Effector CD4-positive, alpha-beta T cell (primary cell): ENCODE results near the gene RNU2-1.
"Not testable (repeated sequence)": the region's sequence is repeated elsewhere in the genome, so short reads cannot be mapped to it uniquely, and the experiment has no call there.

Experiments
- DNase-seq: peaks from one replicate; pipeline ENCODE4 v3.0.0-alpha.2; 2020

RNU2-1 gene

GRCh38 chr17:43215341-43215740, 18.4 kb downstream of the RNU2-1 start:
- no peak for DNase-seq

GRCh38 chr17:43213545-43213944, 20.2 kb downstream of the RNU2-1 start:
- no peak for DNase-seq

DNA sequence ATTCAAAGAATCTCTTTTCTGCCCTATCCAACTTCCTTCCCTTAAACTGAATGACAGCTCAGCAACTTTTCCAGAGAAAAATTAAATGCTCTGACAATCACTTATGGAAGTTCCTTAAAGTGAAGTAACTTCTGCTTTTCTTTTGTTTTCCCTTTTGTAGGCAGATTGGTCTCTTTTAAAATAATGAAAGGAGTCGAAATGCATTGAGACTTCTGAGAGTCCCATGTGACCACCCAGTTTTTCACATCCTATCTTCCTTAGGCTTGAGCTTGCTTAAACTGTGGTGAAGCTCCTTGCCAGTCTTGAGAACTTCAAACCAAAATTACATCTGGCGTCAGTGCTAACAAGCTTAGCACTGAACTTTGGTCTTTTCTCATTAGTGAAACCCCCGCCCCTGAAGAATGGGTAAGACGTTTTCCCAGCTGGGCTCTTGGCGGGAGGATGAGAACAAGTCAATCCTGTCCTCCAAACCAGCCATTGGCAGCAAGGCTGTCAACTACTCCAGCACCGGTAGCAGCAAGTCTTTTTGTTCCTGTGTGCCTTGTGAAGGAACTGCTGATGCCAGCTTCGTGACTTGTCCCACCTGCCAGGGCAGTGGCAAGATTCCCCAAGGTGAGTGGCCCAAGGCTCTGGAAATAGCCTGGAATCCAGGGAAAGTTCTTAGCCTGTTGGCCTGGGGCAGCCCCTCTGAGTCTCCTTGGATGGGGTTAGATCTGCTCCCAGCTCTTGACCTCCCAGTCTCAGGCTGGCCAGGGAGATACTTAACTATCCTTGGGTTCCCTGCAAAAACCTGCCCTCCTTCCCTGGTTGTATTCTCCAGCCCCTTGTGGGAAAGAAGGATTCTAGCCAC, 20.9 kb downstream of the RNU2-1 start:
- no peak for DNase-seq

- peak; percentile 67 for DNase-seq
Observed at GRCh38 chr17:43211480-43212402, 22.0 kb downstream of the RNU2-1 start, which contains the start of gene TMEM106A. Gene TMEM106A, plus strand, starts transcription at chr17:43211875. Its CDS starts 1,167 bp downstream, at chr17:43213042.

DNA sequence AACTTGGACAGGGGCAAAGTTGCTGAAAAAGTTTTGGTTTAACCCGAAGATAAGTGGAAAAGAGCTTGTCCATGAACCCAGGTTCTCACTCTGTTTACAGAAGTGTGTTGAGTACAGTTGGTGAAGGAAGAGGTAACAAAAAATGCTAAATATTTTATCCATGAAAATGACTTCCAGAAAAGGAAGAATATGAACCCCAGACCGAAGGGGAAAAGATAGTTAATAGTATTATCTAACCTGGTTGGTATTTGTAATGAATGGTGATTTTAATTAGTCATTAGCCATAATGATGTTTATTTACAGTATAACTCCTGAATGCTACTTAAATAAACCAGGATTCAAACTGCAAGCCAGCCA, 22.7 kb downstream of the RNU2-1 start:
- DNase-seq = no peak

GRCh38 chr17:43210576-43210975, 23.2 kb downstream of the RNU2-1 start:
- DNase-seq = no peak

- not testable (repeated sequence) for DNase-seq
Observed at GRCh38 chr17:43203013-43203412, 30.8 kb downstream of the RNU2-1 start.

- DNase-seq = no peak
Observed at GRCh38 chr17:43200127-43200526, 33.6 kb downstream of the RNU2-1 start.

DNA sequence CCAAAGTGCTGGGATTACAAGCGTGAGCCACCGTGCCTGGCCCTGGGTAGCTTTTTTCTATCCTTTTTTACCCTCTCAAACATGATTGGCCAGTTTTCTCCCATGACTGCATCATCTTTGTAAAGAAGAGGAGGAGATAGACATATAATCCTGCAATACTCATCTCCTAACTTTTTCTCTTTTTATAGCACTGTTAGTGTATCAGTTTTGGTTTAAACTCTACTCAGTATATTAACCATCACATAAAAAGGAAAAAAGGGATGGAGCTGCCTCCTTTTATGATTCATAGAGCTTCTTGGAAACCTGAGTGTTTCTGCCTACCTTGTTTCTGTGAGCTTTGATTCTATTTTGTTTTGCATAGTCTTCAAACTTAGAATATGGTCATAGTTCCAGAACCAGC, 34.1 kb downstream of the RNU2-1 start:
- no peak for DNase-seq

DNA sequence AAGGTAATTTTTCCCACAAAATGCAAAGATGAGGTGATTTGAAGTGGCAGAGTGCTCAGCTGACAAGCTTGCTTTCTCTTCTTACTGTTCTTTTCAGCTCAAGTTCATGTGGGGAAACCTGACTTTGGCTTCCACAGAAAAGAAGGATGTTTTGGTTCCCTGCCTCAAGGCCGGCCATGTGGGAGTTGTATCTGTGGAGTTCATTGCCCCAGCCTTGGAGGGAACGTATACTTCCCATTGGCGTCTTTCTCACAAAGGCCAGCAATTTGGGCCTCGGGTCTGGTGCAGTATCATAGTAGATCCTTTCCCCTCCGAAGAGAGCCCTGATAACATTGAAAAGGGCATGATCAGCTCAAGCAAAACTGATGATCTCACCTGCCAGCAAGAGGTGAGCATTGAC, 40.5 kb downstream of the RNU2-1 start:
- DNase-seq = no peak

GRCh38 chr17:43186656-43187055, 47.1 kb downstream of the RNU2-1 start:
- DNase-seq = not testable (repeated sequence)

DNA sequence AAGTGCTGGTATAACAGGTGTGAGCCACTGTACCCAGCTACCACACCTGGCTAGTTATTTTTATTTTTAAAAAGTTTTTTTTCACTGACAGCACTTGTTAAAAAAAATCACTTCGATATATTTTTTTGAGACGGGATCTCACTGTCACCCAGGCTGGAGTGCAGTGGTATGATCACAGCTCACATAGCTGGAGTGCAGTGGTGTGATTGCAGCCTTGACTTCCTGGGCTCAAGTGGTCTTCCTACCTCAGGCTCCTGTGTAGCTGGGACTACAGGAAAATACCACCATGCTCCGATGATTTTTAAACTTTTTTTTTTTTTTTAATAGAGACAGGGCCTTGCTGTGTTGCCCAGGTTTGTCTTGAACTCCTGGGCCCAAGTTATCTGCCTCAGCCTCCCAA, 49.9 kb downstream of the RNU2-1 start:
- no peak for DNase-seq
